IMR-90 (cell line): Measurements from ENCODE around the gene HOXD10. TPM values are rescaled to one million over a fixed set of nuclear protein-coding genes. Genes with fewer than 3 reads are reported as not detected.

Experiments used
- ATAC-seq: fragments of 200-7000 bp; cut with Tn5 transposase; 2 replicates; pipeline ENCODE4 v1.9.1; 2020; ENCODE audit warnings: low read depth, mild to moderate bottlenecking, moderate library complexity
- BruUV-seq: library from RNA; stranded (reverse); fragments of 400-500 nt; replicated peaks from 2 replicates; lab custom pipeline; 2021; lab: Mats Ljungman, UMichigan
- CTCF ChIA-PET: fragments of 300-600 bp; formaldehyde crosslinking; extraction: SDS; loops from one replicate; lab custom pipeline; 2021; ENCODE audit warnings: antibody characterized with exemption; lab: Yijun Ruan, JAX
- POLR2A ChIA-PET: fragments of 300-600 bp; sonication (Branson Sonifier 250); formaldehyde crosslinking; loops from one replicate; lab custom pipeline; 2022; ENCODE audit warnings: antibody characterized with exemption; ENCODE audit not compliant: unreplicated experiment; lab: Charles Lee
- DNase-seq: peaks from one replicate; pipeline ENCODE4 v3.0.0; 2013
- H2AFZ ChIP-seq: replicated peaks from 2 replicates; pipeline ENCODE3; 2013; ENCODE audit warnings: low read length, mild to moderate bottlenecking; ENCODE audit not compliant: poor library complexity
- H2AK5ac ChIP-seq: 2 replicates; pipeline ENCODE4 v1.6.1; 2013; ENCODE audit warnings: low read depth, low read length, inconsistent platforms
- H2AK9ac ChIP-seq: replicated peaks from 2 replicates; pipeline ENCODE3; 2013; ENCODE audit warnings: mild to moderate bottlenecking, low read depth, low read length, moderate library complexity; ENCODE audit not compliant: poor library complexity
- H2BK120ac ChIP-seq: 2 replicates; pipeline ENCODE4 v1.6.1; 2013; ENCODE audit warnings: low read depth, low read length, inconsistent platforms
- H2BK15ac ChIP-seq: 3 replicates; pipeline ENCODE4 v1.6.1; 2013; ENCODE audit warnings: low read depth, low read length, inconsistent platforms
- H2BK20ac ChIP-seq: 2 replicates; pipeline ENCODE4 v1.6.1; 2013; ENCODE audit warnings: low read depth, mild to moderate bottlenecking, inconsistent platforms, low read length, moderate library complexity
- H2BK5ac ChIP-seq: 2 replicates; pipeline ENCODE4 v1.6.1; 2013; ENCODE audit warnings: mild to moderate bottlenecking, low read depth, low read length, inconsistent platforms; ENCODE audit not compliant: poor library complexity, severe bottlenecking
- H3K14ac ChIP-seq: replicated peaks from 2 replicates; pipeline ENCODE4 v1.6.1; 2013; ENCODE audit warnings: low read depth, low read length, inconsistent platforms
- H3K18ac ChIP-seq: 2 replicates; pipeline ENCODE4 v1.6.1; 2013; ENCODE audit warnings: low read depth, low read length, control low read depth
- H3K23ac ChIP-seq: 2 replicates; pipeline ENCODE4 v1.6.1; 2013; ENCODE audit warnings: low read depth, low read length, inconsistent platforms
- H3K27ac ChIP-seq: 2 replicates; pipeline ENCODE4 v1.5.1; 2013; ENCODE audit warnings: mild to moderate bottlenecking, control low read depth, low read length; ENCODE audit not compliant: insufficient read depth
- H3K27me3 ChIP-seq: 2 replicates; pipeline ENCODE4 v1.6.1; 2013; ENCODE audit warnings: low read length; ENCODE audit not compliant: control insufficient read depth, insufficient read depth
- H3K36me3 ChIP-seq: 2 replicates; pipeline ENCODE4 v1.6.1; 2013; ENCODE audit warnings: low read length, mixed read lengths; ENCODE audit not compliant: control insufficient read depth, insufficient read depth
- H3K4ac ChIP-seq: 2 replicates; pipeline ENCODE4 v1.6.1; 2013; ENCODE audit warnings: low read depth, low read length, inconsistent platforms
- H3K4me1 ChIP-seq: 2 replicates; pipeline ENCODE4 v1.6.1; 2013; ENCODE audit warnings: low read length, mixed read lengths; ENCODE audit not compliant: control insufficient read depth, insufficient read depth
- H3K4me2 ChIP-seq: 2 replicates; pipeline ENCODE4 v1.6.1; 2013; ENCODE audit warnings: low read depth, mild to moderate bottlenecking, control low read depth, low read length, moderate library complexity
- H3K4me3 ChIP-seq: 2 replicates; pipeline ENCODE4 v1.5.1; 2013; ENCODE audit warnings: low read depth, mild to moderate bottlenecking, control low read depth, low read length, moderate library complexity; ENCODE audit not compliant: insufficient read depth
- H3K56ac ChIP-seq: 2 replicates; pipeline ENCODE4 v1.6.1; 2013; ENCODE audit warnings: low read length, inconsistent platforms; ENCODE audit not compliant: insufficient read depth; ENCODE audit errors: extremely low read depth
- H3K79me1 ChIP-seq, 2 experiments: 2 replicates each; pipeline ENCODE4 v1.6.1; 2013; ENCODE audit warnings: low read length in 2 of 2, inconsistent platforms in 1 of 2, low read depth in 1 of 2
- H3K9ac ChIP-seq: 2 replicates; pipeline ENCODE4 v1.6.1; 2013; ENCODE audit warnings: low read depth, low read length, control low read depth
- H3K9me1 ChIP-seq: 2 replicates; pipeline ENCODE4 v1.6.1; 2013; ENCODE audit warnings: low read length, inconsistent platforms; ENCODE audit not compliant: insufficient read depth
- H3K9me3 ChIP-seq: 2 replicates; pipeline ENCODE4 v1.6.1; 2013; ENCODE audit warnings: low read length; ENCODE audit not compliant: control insufficient read depth, insufficient read depth
- H4K20me1 ChIP-seq: 2 replicates; pipeline ENCODE4 v1.6.1; 2013; ENCODE audit warnings: low read length, inconsistent platforms; ENCODE audit not compliant: insufficient read depth
- H4K5ac ChIP-seq: 2 replicates; pipeline ENCODE4 v1.6.1; 2013; ENCODE audit warnings: mild to moderate bottlenecking, low read depth, low read length, control low read depth
- H4K8ac ChIP-seq, 2 experiments: 2 replicates each; pipeline ENCODE4 v1.6.1; 2013; ENCODE audit warnings: low read depth in 2 of 2, low read length in 2 of 2, control low read depth in 1 of 2, inconsistent platforms in 1 of 2
- H4K91ac ChIP-seq: 2 replicates; pipeline ENCODE4 v1.6.1; 2013; ENCODE audit warnings: low read depth, low read length, inconsistent platforms; ENCODE audit not compliant: insufficient read depth
- MAFK ChIP-seq: IDR thresholded peaks from 2 replicates; pipeline ENCODE4 v1.6.1; 2012; ENCODE audit warnings: low read depth, low read length, improper control_type of control experiment
- RAD21 ChIP-seq: IDR thresholded peaks from 2 replicates; pipeline ENCODE4 v1.6.1; 2012; ENCODE audit warnings: low read length, improper control_type of control experiment
- RCOR1 ChIP-seq: IDR thresholded peaks from 2 replicates; pipeline ENCODE4 v1.6.1; 2012; ENCODE audit warnings: mild to moderate bottlenecking, low read length, improper control_type of control experiment; ENCODE audit not compliant: insufficient replicate concordance
- WGBS, 2 experiments: methylation state at CpG; one replicate each; pipeline versions ENCODE4 v1.1.5 to v1.1.7; 2013; ENCODE audit warnings: missing lambda C conversion rate in 2 of 2; ENCODE audit not compliant: insufficient read length in 1 of 2; ENCODE audit errors: extremely low coverage in 2 of 2; 5-methylcytosine and 5-hydroxymethylcytosine counted together
- dilution Hi-C: fragments of 300-500 bp; cut with HindIII; formaldehyde crosslinking; loops from one replicate; pipeline ENCODE4 v1.14.3; 2018; ENCODE audit warnings: low sequenced_read_pairs; ENCODE audit not compliant: unreplicated experiment
- in situ Hi-C: fragments of 300-500 bp; cut with MboI; formaldehyde crosslinking; loops from 3 replicates; pipeline ENCODE4 v1.14.3; 2019; ENCODE audit warnings: low sequenced_read_pairs, inconsistent platforms, mixed read lengths
- intact Hi-C: fragments of 100-400 bp; cut with micrococcal nuclease; formaldehyde crosslinking; loops from 2 replicates; pipeline ENCODE4 v1.10.0; 2022
- polyA plus RNA-seq, 3 experiments: library from polyadenylated mRNA; depleted of rRNA; stranded (reverse); fragments of >200 nt; gene quantifications; 2 replicates each; pipeline ENCODE4 v1.2.3, GENCODE V29; 2012; ENCODE audit warnings: low replicate concordance in 1 of 3
- total RNA-seq: library from RNA; depleted of rRNA; stranded (reverse); fragments of >200 nt; gene quantifications from 2 replicates; pipeline ENCODE4 v1.2.3, GENCODE V29; 2012

Gene HOXD10
- total and polyA plus RNA-seq, 2 of the 4 experiments (the other 2 are of a cell fraction): not detected

DNA sequence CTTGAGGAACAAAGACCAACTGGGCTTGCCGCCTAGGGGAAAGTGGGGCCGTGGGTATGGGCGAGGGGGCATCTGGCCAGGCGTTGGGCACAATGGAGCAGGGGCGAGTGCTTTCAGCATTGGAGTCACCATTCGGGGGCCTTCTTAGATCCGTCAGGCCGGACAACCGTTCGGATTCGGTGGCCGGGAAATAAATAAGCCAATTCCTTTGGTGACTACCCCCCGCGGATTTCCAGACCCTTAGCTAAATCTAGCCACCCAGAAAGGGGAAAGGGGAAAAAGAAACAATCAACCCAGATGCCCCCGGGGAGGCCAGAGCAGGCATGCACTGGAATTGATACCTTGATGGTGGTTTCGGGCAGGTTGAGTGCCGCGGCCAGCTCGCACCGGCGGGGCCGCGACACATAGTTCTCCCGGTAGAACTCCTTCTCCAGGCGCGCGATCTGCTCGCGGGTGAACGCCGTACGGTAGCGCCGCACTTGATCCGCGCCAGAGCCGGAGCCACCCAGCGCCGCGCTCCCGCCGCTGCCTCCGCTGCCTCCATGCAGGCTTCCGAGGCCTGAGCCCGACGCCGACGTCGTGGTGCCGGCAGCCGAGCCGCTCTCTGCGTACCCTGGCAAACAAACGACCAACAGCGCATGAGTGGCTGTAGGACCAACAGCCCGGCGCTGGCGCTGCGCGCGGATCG is 34.6 kb upstream of the HOXD10 start:
- in situ Hi-C loops: loop anchor here (25.0 kb wide), 2 partner anchors 1045 to 1345 kb away; no protein-coding TSS in a partner anchor
- H4K8ac ChIP-seq: no peak overlapping the region
- H2BK15ac ChIP-seq: no peak overlapping the region
- H4K5ac ChIP-seq: no peak overlapping the region
- no peaks in the 10 kb centered on the region for H3K79me1 ChIP-seq
- H3K4me2 ChIP-seq: no peak overlapping the region
- H3K14ac ChIP-seq: no peak overlapping the region
- 1% methylated on average over 15 of the region's 62 CpGs; no CpG with 5 or more reads in 1 of the 2 experiments for WGBS, 2 experiments
- CTCF ChIA-PET: no interaction called here
- H3K23ac ChIP-seq: no peak overlapping the region
- no peak overlapping the region for H3K9ac ChIP-seq
- no peaks in the 10 kb centered on the region for H3K9me1 ChIP-seq
- intact Hi-C loops: no loop called here
- no peak overlapping the region for H2AK5ac ChIP-seq
- ATAC-seq (no peak), DNase-seq (no peak)
- H3K27me3 ChIP-seq: peaks cover 83% of the 10 kb centered on the region
- dilution Hi-C loops: no loop called here
- TF ChIP-seq MAFK: no peak
- TF ChIP-seq RAD21: no peak
- TF ChIP-seq RCOR1: no peak
- peaks cover 3% of the 10 kb centered on the region; the same call in 1 of the 2 replicates for H4K20me1 ChIP-seq
- H2BK20ac ChIP-seq: no peak overlapping the region
- no peak overlapping the region for H3K56ac ChIP-seq
- H3K4me3 ChIP-seq: no peak overlapping the region
- H4K91ac ChIP-seq: no peak overlapping the region
- no peak overlapping the region for H3K4ac ChIP-seq
- H2AK9ac ChIP-seq: no peak overlapping the region
- no TSS peak for BruUV-seq
- H2BK120ac ChIP-seq: no peak overlapping the region
- POLR2A ChIA-PET: no interaction called here
- peaks cover 28% of the 10 kb centered on the region for H3K9me3 ChIP-seq
- H3K4me1 ChIP-seq: peaks cover 1% of the 10 kb centered on the region
- H2BK5ac ChIP-seq: no peak overlapping the region
- H2AFZ ChIP-seq: no peak overlapping the region
- H3K18ac ChIP-seq: no peak overlapping the region
- no peaks in the 10 kb centered on the region for H3K36me3 ChIP-seq
- no peak overlapping the region for H3K27ac ChIP-seq
